DND-41 (cell line): ENCODE results near the gene FRMPD4.

ENCODE experiments used
- ATAC-seq: fragments of 200-7000 bp; cut with Tn5 transposase; 3 replicates; pipeline ENCODE4 v1.9.1; 2021; ENCODE audit warnings: low read depth; ENCODE audit not compliant: insufficient read depth
- DNase-seq: peaks from one replicate; pipeline ENCODE4 v3.0.0-alpha.2; 2020
- H2AFZ ChIP-seq: 2 replicates; pipeline ENCODE4 v1.6.0; 2012; ENCODE audit warnings: low read depth, low read length
- H3K27ac ChIP-seq: 2 replicates; pipeline ENCODE4 v1.5.1; 2012; ENCODE audit warnings: low read length, inconsistent platforms
- H3K27me3 ChIP-seq: fragments of 200-600 bp; sonication (generic); 2 replicates; pipeline ENCODE4 v1.6.0; 2012; ENCODE audit warnings: low read length, mild to moderate bottlenecking, inconsistent platforms; ENCODE audit not compliant: insufficient read depth, poor library complexity
- H3K36me3 ChIP-seq: 2 replicates; pipeline ENCODE4 v1.5.1; 2012; ENCODE audit warnings: low read length, inconsistent platforms; ENCODE audit not compliant: insufficient read depth
- H3K4me1 ChIP-seq: 2 replicates; pipeline ENCODE4 v1.5.1; 2012; ENCODE audit warnings: mild to moderate bottlenecking, low read length; ENCODE audit not compliant: insufficient read depth
- H3K4me2 ChIP-seq: 2 replicates; pipeline ENCODE4 v1.6.0; 2012; ENCODE audit warnings: mild to moderate bottlenecking, moderate library complexity, low read length, inconsistent platforms; ENCODE audit not compliant: insufficient read depth
- H3K4me3 ChIP-seq, 2 experiments: fragments of 200-600 bp in 1 of 2; shearing (Covaris generic) in 1 of 2; 2 replicates each; pipeline ENCODE4 v1.5.1; 2012 to 2016; ENCODE audit warnings: inconsistent platforms in 2 of 2, low read length in 2 of 2, mild to moderate bottlenecking in 2 of 2, low read depth in 1 of 2, moderate library complexity in 1 of 2
- H3K79me2 ChIP-seq: 2 replicates; pipeline ENCODE4 v1.6.0; 2012; ENCODE audit warnings: low read length, inconsistent platforms; ENCODE audit not compliant: insufficient read depth
- H3K9ac ChIP-seq: 2 replicates; pipeline ENCODE4 v1.6.0; 2012; ENCODE audit warnings: low read depth, mild to moderate bottlenecking, inconsistent platforms, low read length, moderate library complexity
- H3K9me3 ChIP-seq: 2 replicates; pipeline ENCODE4 v1.5.1; 2012; ENCODE audit warnings: low read length, moderate library complexity, mild to moderate bottlenecking, inconsistent platforms; ENCODE audit not compliant: insufficient read depth, severe bottlenecking
- H4K20me1 ChIP-seq: 2 replicates; pipeline ENCODE4 v1.6.0; 2012; ENCODE audit warnings: low read length; ENCODE audit not compliant: insufficient read depth
- EZH2 ChIP-seq: IDR thresholded peaks from 3 replicates; pipeline ENCODE4 v1.6.1; 2012; ENCODE audit warnings: borderline replicate concordance, low read depth, mild to moderate bottlenecking, moderate library complexity, low read length, inconsistent platforms; ENCODE audit not compliant: severe bottlenecking
- TF ChIP-seq, protein P1 (sequence below): IDR thresholded peaks from 2 replicates; pipeline ENCODE4 v1.5.1; 2012; ENCODE audit warnings: borderline replicate concordance, low read length, moderate library complexity, mild to moderate bottlenecking; ENCODE audit not compliant: poor library complexity, severe bottlenecking; ENCODE audit errors: extremely low read depth

The FRMPD4 gene

DNA sequence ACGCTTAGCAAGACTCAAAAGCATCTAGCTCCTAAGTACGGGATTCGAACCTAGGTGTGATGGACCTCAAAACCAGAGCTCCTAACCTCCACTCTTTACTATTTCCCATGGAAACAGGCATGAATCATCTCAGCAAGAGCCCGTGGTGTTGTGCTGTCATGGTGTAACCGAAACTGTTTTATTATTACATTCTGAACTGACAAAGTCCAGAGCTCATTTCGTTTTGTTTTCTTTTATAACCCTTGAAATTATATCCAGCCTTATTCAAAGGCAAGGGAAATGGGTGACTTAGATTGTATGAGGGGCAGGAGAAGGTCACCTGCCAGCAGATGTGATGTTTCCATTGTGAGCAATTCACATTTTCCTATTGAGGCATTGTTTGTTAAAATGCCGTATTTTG, 301.1 kb downstream of the FRMPD4 start:
- H3K4me2 ChIP-seq = no peak overlapping the region
- ATAC-seq = no peak
- H3K27me3 ChIP-seq = peaks cover 4% of the 10 kb centered on the region
- no peak overlapping the region for H3K27ac ChIP-seq
- H3K79me2 ChIP-seq = no peaks in the 10 kb centered on the region
- DNase-seq = no peak
- no peaks in the 10 kb centered on the region for H3K4me1 ChIP-seq
- H3K36me3 ChIP-seq = no peaks in the 10 kb centered on the region
- H4K20me1 ChIP-seq = no peaks in the 10 kb centered on the region
- no peaks in the 10 kb centered on the region for H3K9me3 ChIP-seq
- TF ChIP-seq EZH2 = no peak
- TF ChIP-seq, protein P1, sequence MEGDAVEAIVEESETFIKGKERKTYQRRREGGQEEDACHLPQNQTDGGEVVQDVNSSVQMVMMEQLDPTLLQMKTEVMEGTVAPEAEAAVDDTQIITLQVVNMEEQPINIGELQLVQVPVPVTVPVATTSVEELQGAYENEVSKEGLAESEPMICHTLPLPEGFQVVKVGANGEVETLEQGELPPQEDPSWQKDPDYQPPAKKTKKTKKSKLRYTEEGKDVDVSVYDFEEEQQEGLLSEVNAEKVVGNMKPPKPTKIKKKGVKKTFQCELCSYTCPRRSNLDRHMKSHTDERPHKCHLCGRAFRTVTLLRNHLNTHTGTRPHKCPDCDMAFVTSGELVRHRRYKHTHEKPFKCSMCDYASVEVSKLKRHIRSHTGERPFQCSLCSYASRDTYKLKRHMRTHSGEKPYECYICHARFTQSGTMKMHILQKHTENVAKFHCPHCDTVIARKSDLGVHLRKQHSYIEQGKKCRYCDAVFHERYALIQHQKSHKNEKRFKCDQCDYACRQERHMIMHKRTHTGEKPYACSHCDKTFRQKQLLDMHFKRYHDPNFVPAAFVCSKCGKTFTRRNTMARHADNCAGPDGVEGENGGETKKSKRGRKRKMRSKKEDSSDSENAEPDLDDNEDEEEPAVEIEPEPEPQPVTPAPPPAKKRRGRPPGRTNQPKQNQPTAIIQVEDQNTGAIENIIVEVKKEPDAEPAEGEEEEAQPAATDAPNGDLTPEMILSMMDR = no peak
- H3K9ac ChIP-seq = no peak overlapping the region
- no peak overlapping the region for H3K4me3 ChIP-seq
- H2AFZ ChIP-seq = no peak overlapping the region

DNA sequence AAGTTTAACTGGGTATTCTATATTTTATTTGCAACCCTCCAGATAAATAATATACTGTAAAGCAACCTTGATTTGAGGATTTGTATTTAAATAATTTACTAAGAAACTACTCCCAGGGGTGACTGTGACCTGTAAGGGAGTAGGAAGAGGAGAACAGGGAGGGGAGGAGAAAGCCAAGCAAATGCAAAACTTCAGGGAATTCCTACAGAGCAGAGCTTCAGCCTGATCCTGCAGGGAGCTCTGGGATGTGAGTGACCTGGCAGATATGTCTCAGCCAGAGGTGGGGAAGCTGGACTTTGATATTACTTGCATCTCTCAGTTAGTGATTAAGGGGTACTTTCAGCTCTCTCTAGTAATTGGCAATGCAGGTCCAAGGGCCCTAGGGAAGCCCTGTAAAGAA, 302.0 kb downstream of the FRMPD4 start:
- TF ChIP-seq EZH2 = no peak
- TF ChIP-seq, protein P1 = no peak
- H2AFZ ChIP-seq = no peak overlapping the region
- H3K27ac ChIP-seq = no peak overlapping the region
- no peak overlapping the region for H3K9ac ChIP-seq
- H4K20me1 ChIP-seq = no peaks in the 10 kb centered on the region
- H3K79me2 ChIP-seq = no peaks in the 10 kb centered on the region
- H3K4me3 ChIP-seq = no peak overlapping the region
- H3K9me3 ChIP-seq = no peaks in the 10 kb centered on the region
- no peak for DNase-seq
- peaks cover 4% of the 10 kb centered on the region for H3K27me3 ChIP-seq
- H3K36me3 ChIP-seq = no peaks in the 10 kb centered on the region
- no peak for ATAC-seq
- H3K4me1 ChIP-seq = no peaks in the 10 kb centered on the region
- H3K4me2 ChIP-seq = no peak overlapping the region

DNA sequence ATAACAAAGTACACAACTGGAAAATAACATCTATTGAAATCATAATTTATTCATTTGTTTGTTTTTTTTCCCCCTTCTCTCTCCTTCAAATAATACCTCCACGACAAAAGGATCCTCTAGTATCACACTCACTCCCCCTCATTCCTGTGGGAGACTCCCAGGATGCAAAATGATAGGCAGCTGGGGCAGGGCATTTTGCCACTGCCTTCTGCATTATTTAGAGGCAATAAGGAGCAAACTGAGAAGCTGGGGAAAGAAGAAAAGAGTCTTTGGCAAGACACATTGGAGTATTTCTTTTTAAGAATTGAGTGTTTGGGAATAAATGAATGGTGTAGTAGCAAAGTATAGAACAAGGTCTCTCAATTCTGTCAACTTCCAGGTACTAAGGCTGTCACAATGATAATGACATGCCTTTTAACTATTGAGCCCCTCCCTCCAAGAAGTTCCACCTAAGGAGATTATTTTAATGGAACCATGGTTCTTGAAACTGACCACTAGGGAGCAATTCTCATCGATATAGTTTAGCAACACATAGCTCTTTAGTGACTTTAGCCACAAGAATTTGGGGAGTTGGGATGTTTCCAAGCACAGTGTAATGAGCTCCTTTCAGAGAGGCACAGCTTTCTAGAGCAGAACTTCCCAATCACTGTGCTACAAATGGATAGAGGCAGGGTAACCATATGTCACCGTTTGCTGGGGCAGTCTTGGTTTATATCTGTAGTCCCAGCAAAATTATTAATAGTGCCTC, 303.3 kb downstream of the FRMPD4 start:
- Histone ChIP-seq H3K79me2 (no peaks in the 10 kb centered on the region), H2AFZ (no peak overlapping the region)
- no peak for ATAC-seq

More for the DNA sequence above, 303.3 kb downstream of the FRMPD4 start:
- no peak overlapping the region for H3K4me2 ChIP-seq
- H3K27me3 ChIP-seq = peaks cover 4% of the 10 kb centered on the region
- H3K4me1 ChIP-seq = no peaks in the 10 kb centered on the region
- no peaks in the 10 kb centered on the region for H3K9me3 ChIP-seq
- no peaks in the 10 kb centered on the region for H4K20me1 ChIP-seq
- no peak for DNase-seq
- H3K36me3 ChIP-seq = no peaks in the 10 kb centered on the region
- TF ChIP-seq, protein P1 = no peak
- no peak for TF ChIP-seq EZH2
- no peak overlapping the region for H3K27ac ChIP-seq
- H3K9ac ChIP-seq = no peak overlapping the region
- no peak overlapping the region for H3K4me3 ChIP-seq
